Muscle layer of duodenum (tissue), 2 donors: ENCODE data around the gene RPE.

Experiments used
- H3K27ac ChIP-seq: one replicate; pipeline ENCODE4 v1.7.0; 2013; ENCODE audit warnings: mild to moderate bottlenecking, low read length
- H3K27me3 ChIP-seq: one replicate; pipeline ENCODE4 v1.7.0; 2013; ENCODE audit warnings: low read depth, mild to moderate bottlenecking, control low read depth, low read length
- H3K36me3 ChIP-seq, 2 donors: one replicate each; pipeline ENCODE4 v1.7.0; 2013; ENCODE audit warnings: low read length in 2 of 2, control low read depth in 1 of 2, mild to moderate bottlenecking in 1 of 2; ENCODE audit not compliant: insufficient read depth in 2 of 2, control insufficient read depth in 1 of 2
- H3K4me1 ChIP-seq, 2 donors: one replicate each; pipeline ENCODE4 v1.7.0; 2013; ENCODE audit warnings: low read length in 2 of 2, mild to moderate bottlenecking in 2 of 2, control low read depth in 1 of 2, moderate library complexity in 1 of 2; ENCODE audit not compliant: insufficient read depth in 2 of 2, control insufficient read depth in 1 of 2
- H3K4me3 ChIP-seq, 2 donors: one replicate each; pipeline ENCODE4 v1.7.0; 2013; ENCODE audit warnings: low read length in 2 of 2, low read depth in 1 of 2, mild to moderate bottlenecking in 1 of 2
- H3K9me3 ChIP-seq, 2 donors: one replicate each; pipeline ENCODE4 v1.7.0; 2013; ENCODE audit warnings: low read length in 2 of 2, control low read depth in 1 of 2, mild to moderate bottlenecking in 1 of 2; ENCODE audit not compliant: control insufficient read depth in 1 of 2
- donor health status: healthy.

RPE gene

GRCh38 chr2:209976698-209977385 is 25.6 kb upstream of the RPE start:
- Histone ChIP-seq H3K27me3 (no peaks in the 10 kb centered on the region), H3K4me3 (no peak overlapping the region), H3K9me3 (no peaks in the 10 kb centered on the region), H3K36me3 (no peaks in the 10 kb centered on the region), H3K4me1 (no peaks in the 10 kb centered on the region), H3K27ac (no peak overlapping the region)

DNA sequence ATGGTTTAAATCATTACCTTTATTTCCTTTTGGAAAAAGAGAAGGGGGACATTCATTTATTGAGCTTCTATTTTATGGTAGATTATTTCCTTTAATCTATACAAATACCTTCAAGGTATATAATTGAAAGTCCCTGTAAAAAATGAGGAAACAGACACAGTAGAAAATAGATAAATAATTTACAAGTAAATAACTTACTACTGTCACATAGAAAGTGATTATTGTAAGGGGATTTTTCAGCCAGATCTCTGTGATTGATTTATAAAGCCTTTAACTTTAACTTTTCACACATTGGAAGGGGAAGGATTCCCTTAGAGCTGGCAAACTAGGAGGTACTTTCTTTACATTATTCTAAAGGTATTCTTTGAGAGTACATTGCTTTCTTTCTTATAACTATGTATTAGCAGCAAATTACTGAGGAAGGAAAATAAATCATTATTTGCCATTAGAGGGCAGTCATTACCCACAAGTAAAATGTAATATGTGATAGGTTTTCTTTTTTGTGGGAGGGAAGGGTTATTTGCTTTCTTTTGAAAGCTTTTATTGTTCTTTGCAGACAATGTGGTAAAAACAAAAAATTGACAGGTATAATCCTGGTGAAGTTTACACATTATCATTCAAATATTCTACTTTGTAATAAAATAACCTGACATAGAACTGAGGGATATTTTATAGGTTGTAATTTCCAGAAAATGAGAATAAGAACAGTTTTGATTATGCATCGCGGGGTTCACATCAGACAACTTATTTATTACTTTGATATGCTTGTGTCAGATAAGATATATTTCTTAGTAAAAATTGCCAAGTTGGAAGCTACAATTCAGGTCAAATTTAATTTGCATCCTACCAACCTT is 24.8 kb upstream of the RPE start:
- Histone ChIP-seq H3K4me3 (no peak overlapping the region), H3K9me3 (no peaks in the 10 kb centered on the region), H3K27me3 (no peaks in the 10 kb centered on the region), H3K36me3 (no peaks in the 10 kb centered on the region), H3K27ac (no peak overlapping the region), H3K4me1 (no peaks in the 10 kb centered on the region)

GRCh38 chr2:209984291-209984690 is 18.1 kb upstream of the RPE start:
- Histone ChIP-seq H3K27me3 (no peaks in the 10 kb centered on the region), H3K36me3 (no peaks in the 10 kb centered on the region), H3K4me1 (no peaks in the 10 kb centered on the region), H3K9me3 (no peaks in the 10 kb centered on the region), H3K4me3 (no peak overlapping the region), H3K27ac (no peak overlapping the region)

GRCh38 chr2:209985874-209986273 is 16.6 kb upstream of the RPE start:
- H3K36me3 ChIP-seq: no peaks in the 10 kb centered on the region

DNA sequence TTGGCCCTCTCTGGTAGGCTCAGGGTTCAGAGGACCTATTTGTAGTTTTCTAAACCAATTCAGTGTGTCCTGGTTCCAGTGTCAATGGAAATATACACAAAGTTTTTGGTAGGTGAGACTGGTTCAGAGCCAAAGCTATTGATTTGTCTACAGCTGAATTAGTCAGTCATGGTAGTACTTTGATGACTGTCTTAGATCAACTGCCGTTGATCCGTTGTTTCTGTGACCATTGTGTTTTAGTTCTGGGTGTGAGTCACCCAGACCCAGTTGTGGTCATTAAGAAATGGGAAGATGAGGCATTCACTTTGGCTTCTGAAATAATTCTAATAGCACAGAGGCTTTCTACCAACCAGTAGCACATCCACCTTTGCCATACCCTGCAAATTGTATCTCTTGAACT is 16.0 kb upstream of the RPE start:
- Histone ChIP-seq H3K9me3 (no peaks in the 10 kb centered on the region), H3K4me1 (no peaks in the 10 kb centered on the region), H3K27me3 (no peaks in the 10 kb centered on the region), H3K27ac (no peak overlapping the region), H3K4me3 (no peak overlapping the region), H3K36me3 (no peaks in the 10 kb centered on the region)

More at GRCh38 chr2:209985874-209986273, 16.6 kb upstream of the RPE start:
- Histone ChIP-seq H3K27ac (no peak overlapping the region), H3K9me3 (no peaks in the 10 kb centered on the region), H3K4me3 (no peak overlapping the region), H3K4me1 (no peaks in the 10 kb centered on the region), H3K27me3 (no peaks in the 10 kb centered on the region)

GRCh38 chr2:209988010-209988409 is 14.4 kb upstream of the RPE start:
- no peaks in the 10 kb centered on the region for H3K27me3 ChIP-seq
- no peaks in the 10 kb centered on the region for H3K36me3 ChIP-seq
- no peaks in the 10 kb centered on the region for H3K4me1 ChIP-seq
- no peaks in the 10 kb centered on the region for H3K9me3 ChIP-seq
- no peak overlapping the region for H3K27ac ChIP-seq
- H3K4me3 ChIP-seq: no peak overlapping the region

- H3K27me3 ChIP-seq: no peaks in the 10 kb centered on the region
- no peak overlapping the region for H3K4me3 ChIP-seq
- no peaks in the 10 kb centered on the region for H3K4me1 ChIP-seq
- H3K36me3 ChIP-seq: no peaks in the 10 kb centered on the region
- H3K9me3 ChIP-seq: no peaks in the 10 kb centered on the region
- no peak overlapping the region for H3K27ac ChIP-seq
Observed at GRCh38 chr2:209990838-209991237, 11.6 kb upstream of the RPE start.

GRCh38 chr2:209993968-209994367 is 8.5 kb upstream of the RPE start:
- no peaks in the 10 kb centered on the region for H3K27me3 ChIP-seq
- H3K27ac ChIP-seq: no peak overlapping the region
- no peaks in the 10 kb centered on the region for H3K4me1 ChIP-seq
- H3K4me3 ChIP-seq: no peak overlapping the region
- H3K9me3 ChIP-seq: no peaks in the 10 kb centered on the region
- H3K36me3 ChIP-seq: no peaks in the 10 kb centered on the region

GRCh38 chr2:209998596-209998995 is 3.8 kb upstream of the RPE start:
- no peak overlapping the region for H3K27ac ChIP-seq
- H3K27me3 ChIP-seq: no peaks in the 10 kb centered on the region
- H3K36me3 ChIP-seq: no peaks in the 10 kb centered on the region
- H3K4me3 ChIP-seq: no peak overlapping the region
- no peaks in the 10 kb centered on the region for H3K9me3 ChIP-seq
- peaks cover 0 to 7% of the 10 kb centered on the region in 2 donors for H3K4me1 ChIP-seq

DNA sequence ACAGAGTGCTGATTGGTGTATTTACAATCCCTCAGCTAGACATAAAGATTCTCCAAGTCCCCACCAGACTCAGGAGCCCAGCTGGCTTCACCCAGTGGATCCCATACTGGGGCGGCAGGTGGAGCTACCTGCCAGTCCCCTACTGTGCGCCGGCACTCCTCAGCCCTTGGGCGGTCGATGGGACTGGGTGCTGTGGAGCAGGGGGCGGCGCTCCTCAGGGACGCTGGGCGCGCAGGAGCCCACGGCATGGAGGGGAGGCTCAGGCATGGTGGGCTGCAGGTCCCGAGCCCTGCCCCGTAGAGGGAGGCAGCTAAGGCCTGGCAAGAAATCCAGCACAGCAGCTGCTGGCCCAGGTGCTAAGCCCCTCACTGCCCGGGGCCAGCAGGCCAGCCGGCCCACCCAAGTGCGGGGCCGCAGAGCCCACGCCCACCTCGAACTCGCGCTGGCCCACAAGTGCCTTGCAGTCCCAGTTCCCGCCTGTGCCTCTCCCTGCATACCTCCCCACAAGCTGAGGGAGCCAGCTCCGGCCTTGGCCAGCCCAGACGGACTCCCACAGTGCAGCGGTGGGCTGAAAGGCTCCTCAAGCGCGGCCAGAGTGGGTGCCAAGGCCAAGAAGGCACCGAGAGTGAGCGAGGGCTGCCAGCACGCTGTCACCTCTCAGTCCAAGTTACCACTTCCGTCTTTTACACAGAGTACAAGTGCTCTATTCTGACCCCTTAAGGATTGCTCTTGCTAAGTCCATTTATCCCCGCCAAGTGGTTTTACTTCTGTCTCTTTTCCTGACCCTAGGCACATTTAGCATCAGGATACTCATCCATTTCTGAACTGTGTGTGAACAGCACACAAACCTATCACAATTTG is 1.7 kb upstream of the RPE start:
- Histone ChIP-seq H3K27ac (no peak overlapping the region), H3K4me3 (no peak overlapping the region)

DNA sequence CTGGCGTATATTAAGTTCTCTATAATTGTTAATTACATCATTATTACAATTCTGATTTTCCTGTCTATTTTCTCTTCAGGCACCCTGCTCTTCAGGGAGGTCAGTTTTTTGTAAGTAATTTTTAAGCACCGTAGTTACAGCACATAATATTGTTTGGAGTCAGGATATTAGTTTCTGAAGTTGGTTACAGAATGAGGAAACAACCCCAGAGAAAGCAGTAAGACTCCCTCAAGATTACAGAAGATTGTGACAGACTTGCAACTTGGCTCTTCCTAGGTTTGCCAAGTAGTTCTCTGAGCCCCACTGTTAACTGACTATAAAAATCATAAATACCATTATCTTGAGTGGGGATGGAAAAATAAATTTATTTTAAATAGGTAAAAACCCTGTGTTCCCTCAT is 921 bp downstream of the RPE start:
- Histone ChIP-seq H3K4me1 (peaks cover 22 to 35% of the 10 kb centered on the region in 2 donors), H3K9me3 (no peaks in the 10 kb centered on the region), H3K4me3 (peak overlapping the region; percentile 96 to 99), H3K27ac (peak overlapping the region; percentile 77), H3K36me3 (no peaks in the 10 kb centered on the region), H3K27me3 (no peaks in the 10 kb centered on the region)

More for the DNA sequence above, 1.7 kb upstream of the RPE start:
- Histone ChIP-seq H3K9me3 (no peaks in the 10 kb centered on the region), H3K4me1 (peaks cover 16 to 28% of the 10 kb centered on the region in 2 donors), H3K27me3 (no peaks in the 10 kb centered on the region), H3K36me3 (no peaks in the 10 kb centered on the region)
